Activated T-cell treated with anti-CD3 and anti-CD28 coated beads, Interleukin-2, amount 50 U/mL, for 4 hours (primary cell): ENCODE results near the gene EGFR. TPM values are rescaled to one million over a fixed set of nuclear protein-coding genes. Genes with fewer than 3 reads are reported as not detected.
"Not testable (repeated sequence)": the region's sequence is repeated elsewhere in the genome, so short reads cannot be mapped to it uniquely, and the experiment has no call there.

Source experiments
- ATAC-seq, 2 donors: fragments of 200-7000 bp; cut with Tn5 transposase; one replicate each; pipeline ENCODE4 v1.10.0; 2021
- DNase-seq: peaks from one replicate; pipeline ENCODE4 v3.0.0-alpha.2; 2020
- H3K27me3 Mint-ChIP-seq: one replicate; pipeline ENCODE4 v1.8.0; 2021; ENCODE audit warnings: low read depth, mixed read lengths
- H3K36me3 Mint-ChIP-seq: one replicate; pipeline ENCODE4 v1.8.0; 2022; ENCODE audit warnings: mixed read lengths; ENCODE audit not compliant: insufficient read depth
- H3K4me1 Mint-ChIP-seq: one replicate; pipeline ENCODE4 v1.8.0; 2021; ENCODE audit warnings: low read depth, mixed read lengths
- H3K4me3 Mint-ChIP-seq: one replicate; pipeline ENCODE4 v1.8.0; 2021; ENCODE audit warnings: mild to moderate bottlenecking, moderate library complexity, mixed read lengths
- H3K9me3 Mint-ChIP-seq: one replicate; pipeline ENCODE4 v1.8.0; 2021; ENCODE audit warnings: mixed read lengths
- total RNA-seq, 3 donors: library from RNA; stranded (reverse); gene quantifications; one replicate each; pipeline ENCODE4 v1.2.1, GENCODE V29; 2021

EGFR gene
- total RNA-seq, 3 donors from 2014 or later = 0.11 to 0.30 (median 0.26) TPM

GRCh38 chr7:55021053-55021452, 2.2 kb downstream of the EGFR start:
- Mint-ChIP-seq H3K27me3 (peaks cover 49% of the 10 kb centered on the region), H3K4me1 (no peaks in the 10 kb centered on the region), H3K9me3 (no peaks in the 10 kb centered on the region), H3K4me3 (no peak overlapping the region), H3K36me3 (no peaks in the 10 kb centered on the region)
- ATAC-seq (no peak), DNase-seq (no peak)

GRCh38 chr7:55022002-55022985, 3.5 kb downstream of the EGFR start:
- ATAC-seq = no peak
- Mint-ChIP-seq H3K9me3 (no peaks in the 10 kb centered on the region), H3K27me3 (peaks cover 45% of the 10 kb centered on the region), H3K4me3 (no peak overlapping the region), H3K4me1 (no peaks in the 10 kb centered on the region), H3K36me3 (no peaks in the 10 kb centered on the region)
- no peak for DNase-seq

- Mint-ChIP-seq H3K4me1 (no peaks in the 10 kb centered on the region), H3K36me3 (no peaks in the 10 kb centered on the region), H3K4me3 (no peak overlapping the region), H3K27me3 (peaks cover 33% of the 10 kb centered on the region), H3K9me3 (no peaks in the 10 kb centered on the region)
- no peak for DNase-seq
- no peak for ATAC-seq
Observed at GRCh38 chr7:55023841-55024505, 5.2 kb downstream of the EGFR start.

GRCh38 chr7:55024776-55025175, 6.0 kb downstream of the EGFR start:
- DNase-seq (no peak), ATAC-seq (no peak)
- no peaks in the 10 kb centered on the region for H3K36me3 Mint-ChIP-seq
- H3K27me3 Mint-ChIP-seq = peaks cover 33% of the 10 kb centered on the region
- no peaks in the 10 kb centered on the region for H3K9me3 Mint-ChIP-seq
- no peaks in the 10 kb centered on the region for H3K4me1 Mint-ChIP-seq
- no peak overlapping the region for H3K4me3 Mint-ChIP-seq

- no peaks in the 10 kb centered on the region for H3K4me1 Mint-ChIP-seq
- no peak for ATAC-seq
- H3K27me3 Mint-ChIP-seq = peaks cover 23% of the 10 kb centered on the region
- no peak overlapping the region for H3K4me3 Mint-ChIP-seq
- H3K36me3 Mint-ChIP-seq = no peaks in the 10 kb centered on the region
- H3K9me3 Mint-ChIP-seq = no peaks in the 10 kb centered on the region
- DNase-seq = no peak
Observed at GRCh38 chr7:55026086-55026790, 7.4 kb downstream of the EGFR start.

GRCh38 chr7:55026867-55027490, 8.2 kb downstream of the EGFR start:
- no peaks in the 10 kb centered on the region for H3K4me1 Mint-ChIP-seq
- no peak for DNase-seq
- ATAC-seq = no peak
- no peaks in the 10 kb centered on the region for H3K9me3 Mint-ChIP-seq
- no peaks in the 10 kb centered on the region for H3K36me3 Mint-ChIP-seq
- no peak overlapping the region for H3K4me3 Mint-ChIP-seq
- H3K27me3 Mint-ChIP-seq = peaks cover 16% of the 10 kb centered on the region

- no peak for DNase-seq
- no peaks in the 10 kb centered on the region for H3K36me3 Mint-ChIP-seq
- no peaks in the 10 kb centered on the region for H3K9me3 Mint-ChIP-seq
- no peak overlapping the region for H3K4me3 Mint-ChIP-seq
- no peak for ATAC-seq
- H3K27me3 Mint-ChIP-seq = peaks cover 9% of the 10 kb centered on the region
- no peaks in the 10 kb centered on the region for H3K4me1 Mint-ChIP-seq
Observed at GRCh38 chr7:55028011-55028410, 9.2 kb downstream of the EGFR start.

GRCh38 chr7:55030314-55030713, 11.5 kb downstream of the EGFR start:
- H3K4me3 Mint-ChIP-seq = no peak overlapping the region
- no peak for ATAC-seq
- no peaks in the 10 kb centered on the region for H3K4me1 Mint-ChIP-seq
- no peaks in the 10 kb centered on the region for H3K36me3 Mint-ChIP-seq
- H3K27me3 Mint-ChIP-seq = peaks cover 4% of the 10 kb centered on the region
- H3K9me3 Mint-ChIP-seq = no peaks in the 10 kb centered on the region
- no peak for DNase-seq

- no peaks in the 10 kb centered on the region for H3K9me3 Mint-ChIP-seq
- ATAC-seq = no peak
- H3K4me3 Mint-ChIP-seq = no peak overlapping the region
- no peaks in the 10 kb centered on the region for H3K36me3 Mint-ChIP-seq
- H3K4me1 Mint-ChIP-seq = no peaks in the 10 kb centered on the region
- DNase-seq = no peak
- H3K27me3 Mint-ChIP-seq = peaks cover 4% of the 10 kb centered on the region
Observed at GRCh38 chr7:55031075-55031474, 12.3 kb downstream of the EGFR start.

- Mint-ChIP-seq H3K9me3 (no peaks in the 10 kb centered on the region), H3K4me3 (no peak overlapping the region), H3K27me3 (no peaks in the 10 kb centered on the region), H3K36me3 (no peaks in the 10 kb centered on the region), H3K4me1 (no peaks in the 10 kb centered on the region)
- no peak for DNase-seq
- ATAC-seq = no peak
Observed at GRCh38 chr7:55032069-55032699, 13.4 kb downstream of the EGFR start.

- H3K4me3 Mint-ChIP-seq = no peak overlapping the region
- no peak for ATAC-seq
Observed at GRCh38 chr7:55033236-55033846, 14.5 kb downstream of the EGFR start.

GRCh38 chr7:55034776-55035175, 16.0 kb downstream of the EGFR start:
- Mint-ChIP-seq H3K9me3 (no peaks in the 10 kb centered on the region), H3K4me3 (no peak overlapping the region), H3K4me1 (no peaks in the 10 kb centered on the region), H3K36me3 (no peaks in the 10 kb centered on the region), H3K27me3 (peaks cover 12% of the 10 kb centered on the region)
- DNase-seq (no peak), ATAC-seq (no peak)

More at GRCh38 chr7:55033236-55033846, 14.5 kb downstream of the EGFR start:
- Mint-ChIP-seq H3K9me3 (no peaks in the 10 kb centered on the region), H3K4me1 (no peaks in the 10 kb centered on the region), H3K27me3 (peaks cover 5% of the 10 kb centered on the region), H3K36me3 (no peaks in the 10 kb centered on the region)
- DNase-seq = no peak

GRCh38 chr7:55035410-55035809, 16.6 kb downstream of the EGFR start:
- H3K4me3 Mint-ChIP-seq, H3K9me3 Mint-ChIP-seq, DNase-seq, H3K4me1 Mint-ChIP-seq, ATAC-seq, H3K36me3 Mint-ChIP-seq: not testable (repeated sequence)
- peaks cover 12% of the 10 kb centered on the region for H3K27me3 Mint-ChIP-seq
